Amniotic epithelial cell (primary cell): ENCODE measurements around the gene ZFR2.

Source experiments
- DNase-seq: peaks from one replicate; pipeline ENCODE4 v3.0.0-alpha.2; 2010; ENCODE audit warnings: low read depth

The ZFR2 gene

GRCh38 chr19:3813473-3814392, 55.1 kb downstream of the ZFR2 start:
- no peak for DNase-seq

- no peak for DNase-seq
These were observed 58.0 kb downstream of the ZFR2 start for GRCh38 chr19:3810708-3811355.

- DNase-seq: no peak
These were observed 58.7 kb downstream of the ZFR2 start for GRCh38 chr19:3809881-3810707.

- no peak for DNase-seq
These were observed 60.3 kb downstream of the ZFR2 start for GRCh38 chr19:3808420-3809143.

DNA sequence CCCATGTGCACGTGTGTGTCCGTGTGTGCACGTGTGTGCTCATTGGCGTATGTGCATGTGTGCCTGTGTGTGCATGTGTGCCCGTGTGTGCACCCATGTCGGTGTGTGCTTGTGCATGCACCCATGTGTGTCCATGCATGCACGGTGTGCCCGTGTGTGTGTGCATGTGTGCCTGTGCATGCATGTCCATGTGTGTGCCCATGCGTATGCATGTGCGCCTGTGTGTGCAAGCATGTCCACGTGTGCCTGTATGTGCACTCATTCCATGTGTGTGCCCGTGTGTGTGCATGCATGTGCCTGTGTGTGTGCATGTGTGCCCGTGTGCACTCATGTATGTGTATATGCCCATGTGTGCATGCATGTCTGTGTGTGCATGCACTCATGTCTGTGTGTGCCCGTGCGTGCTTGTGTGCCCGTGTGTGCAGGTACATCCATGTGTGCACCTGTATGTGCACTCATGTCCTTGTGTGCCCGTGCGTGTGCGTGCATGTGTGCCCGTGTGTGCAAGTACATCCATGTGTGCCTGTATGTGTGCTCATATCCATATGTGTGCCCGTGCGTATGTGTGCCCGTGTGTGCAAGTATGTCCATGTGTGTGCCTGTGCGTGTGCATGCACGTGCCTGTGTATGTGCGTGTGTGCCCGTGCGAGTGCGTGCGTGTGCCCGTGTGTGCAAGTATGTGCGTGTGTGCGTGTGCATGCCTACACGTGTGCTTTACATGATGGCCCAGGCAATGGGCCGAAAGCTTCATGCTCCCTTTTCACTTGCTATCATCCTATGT, 61.1 kb downstream of the ZFR2 start:
- no peak for DNase-seq

DNA sequence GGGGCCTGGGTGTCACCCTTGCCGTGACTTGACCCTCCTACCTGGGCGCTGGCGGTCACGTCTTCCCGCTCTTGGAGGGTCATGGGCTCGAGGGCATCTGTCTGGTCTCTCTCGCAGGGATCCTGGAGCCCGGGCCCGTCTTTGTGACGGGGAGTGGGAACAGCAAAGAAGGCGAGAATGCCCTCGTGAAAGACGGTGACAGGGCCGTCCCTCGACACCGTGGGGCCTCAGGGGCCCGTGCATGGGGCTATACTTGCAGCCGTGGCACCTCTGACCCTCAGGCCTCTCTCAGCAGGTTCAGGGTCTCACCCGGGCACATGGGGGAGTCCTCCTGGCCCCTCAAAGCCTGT, 61.7 kb downstream of the ZFR2 start:
- no peak for DNase-seq

DNA sequence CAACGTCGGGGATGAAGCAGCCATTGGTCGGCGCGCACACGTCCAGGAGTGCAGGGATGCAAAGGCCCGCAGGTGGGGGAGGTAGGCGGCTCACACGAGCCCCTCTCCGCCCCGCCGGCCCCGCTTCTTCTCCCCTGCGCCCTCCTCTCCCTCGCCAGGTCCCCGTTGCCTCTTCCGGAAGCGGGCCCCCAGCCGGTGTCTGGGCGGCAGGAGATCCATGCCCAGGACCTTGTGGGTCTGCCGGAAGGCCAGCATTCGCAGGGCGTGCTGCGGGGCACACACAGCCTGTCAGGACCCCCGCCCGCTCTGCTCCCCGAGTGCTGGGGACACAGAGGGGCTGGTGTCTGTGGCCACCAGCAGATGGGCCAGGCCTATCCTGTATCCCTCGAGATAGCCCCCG, 63.0 kb downstream of the ZFR2 start:
- DNase-seq: no peak

DNA sequence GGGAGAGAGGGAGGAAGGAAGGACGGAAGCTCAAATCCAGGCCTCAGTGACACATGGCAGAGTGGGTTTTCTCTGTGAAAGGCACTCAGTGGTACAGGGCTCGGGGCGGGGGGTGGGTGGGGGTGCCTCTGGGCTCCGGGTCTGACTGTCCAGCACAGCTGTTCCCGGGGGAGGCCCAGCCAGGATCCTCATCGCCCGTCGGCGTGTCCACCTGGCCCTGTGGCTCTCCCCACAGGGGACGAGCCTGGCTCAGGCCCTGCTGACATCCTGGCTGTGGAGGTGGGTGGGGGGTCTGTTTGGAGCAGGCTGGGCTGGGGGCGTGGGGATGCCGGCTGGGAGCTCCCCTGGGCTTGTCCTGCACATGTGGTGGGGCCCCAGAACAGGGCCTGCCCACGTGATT, 64.4 kb downstream of the ZFR2 start:
- DNase-seq: no peak

DNA sequence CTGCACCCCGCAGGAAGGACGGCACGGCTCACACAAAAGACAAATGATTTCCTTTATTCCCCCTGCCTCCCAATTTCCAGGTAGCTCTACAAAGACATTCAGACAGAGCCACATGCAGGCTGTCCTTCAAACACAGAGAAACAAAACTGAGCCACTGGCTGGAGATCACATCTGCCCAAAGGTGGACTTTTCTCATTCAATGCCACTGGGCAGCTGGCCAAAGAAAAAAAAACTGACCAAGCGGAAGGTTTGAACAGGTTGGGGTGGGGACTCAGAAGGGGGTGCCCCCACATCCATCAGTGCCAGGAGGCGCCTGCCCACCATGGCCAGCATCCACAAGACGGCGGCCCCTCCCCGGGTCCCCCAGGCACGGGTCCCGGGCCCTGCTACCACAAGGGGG, 64.9 kb downstream of the ZFR2 start:
- no peak for DNase-seq

GRCh38 chr19:3803114-3803888, 65.5 kb downstream of the ZFR2 start:
- no peak for DNase-seq

DNA sequence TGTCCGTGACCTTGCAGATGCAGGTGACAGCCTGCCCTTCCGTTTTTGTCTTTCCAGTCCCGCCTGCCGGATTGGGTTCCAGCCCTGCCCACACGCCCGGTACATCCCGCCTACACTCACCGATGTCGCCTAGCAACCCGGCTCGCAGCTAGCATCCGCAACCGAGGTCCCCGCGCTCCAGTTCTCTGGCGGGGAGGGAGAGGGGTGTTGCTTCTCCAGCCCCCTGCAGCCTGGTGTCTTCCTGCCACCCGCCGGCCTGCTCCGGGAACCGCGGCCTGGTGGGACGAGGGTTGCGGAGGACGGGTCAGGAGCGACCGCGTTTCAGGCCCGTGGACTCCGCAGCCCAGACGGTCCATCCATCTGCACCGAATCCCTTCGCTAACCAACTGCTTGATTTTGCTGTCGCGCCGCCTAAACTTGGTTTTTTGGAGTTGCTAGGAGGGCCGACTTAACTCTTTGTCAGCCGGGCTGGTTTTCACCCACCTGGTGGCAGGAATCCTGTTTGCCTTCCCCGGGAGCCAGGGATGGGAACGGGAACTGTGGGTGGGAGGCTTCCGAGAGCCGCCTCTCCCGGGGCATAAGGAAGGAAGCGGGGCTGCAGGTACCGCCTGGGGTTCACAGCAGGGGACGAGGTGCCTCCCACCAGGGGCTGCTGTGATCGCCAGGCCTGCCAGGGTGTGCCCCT, 67.3 kb downstream of the ZFR2 start:
- no peak for DNase-seq

GRCh38 chr19:3800996-3801395, 67.8 kb downstream of the ZFR2 start:
- DNase-seq: no peak

GRCh38 chr19:3798137-3798536, 70.7 kb downstream of the ZFR2 start:
- no peak for DNase-seq

DNA sequence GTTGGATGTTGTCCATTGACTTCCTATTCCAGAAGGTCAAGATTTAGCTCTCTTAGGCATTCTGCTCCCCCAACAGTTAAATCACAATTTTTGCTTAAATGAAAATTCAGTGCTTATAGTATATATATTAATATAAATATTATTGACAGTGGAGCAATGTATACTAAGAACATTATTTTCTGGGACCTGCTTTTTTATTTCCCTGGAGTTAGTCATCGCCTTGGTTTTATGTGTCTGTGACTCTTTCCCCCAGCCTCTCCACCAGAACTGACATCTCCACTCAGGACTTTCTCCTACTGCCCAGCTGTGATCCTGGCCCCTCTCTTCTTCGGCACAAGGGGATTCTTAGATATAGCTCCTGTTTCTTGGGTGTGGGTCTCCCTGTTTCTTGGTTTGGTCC, 72.5 kb downstream of the ZFR2 start:
- no peak for DNase-seq

- DNase-seq: no peak
These were observed 75.0 kb downstream of the ZFR2 start for GRCh38 chr19:3793799-3794198.

DNA sequence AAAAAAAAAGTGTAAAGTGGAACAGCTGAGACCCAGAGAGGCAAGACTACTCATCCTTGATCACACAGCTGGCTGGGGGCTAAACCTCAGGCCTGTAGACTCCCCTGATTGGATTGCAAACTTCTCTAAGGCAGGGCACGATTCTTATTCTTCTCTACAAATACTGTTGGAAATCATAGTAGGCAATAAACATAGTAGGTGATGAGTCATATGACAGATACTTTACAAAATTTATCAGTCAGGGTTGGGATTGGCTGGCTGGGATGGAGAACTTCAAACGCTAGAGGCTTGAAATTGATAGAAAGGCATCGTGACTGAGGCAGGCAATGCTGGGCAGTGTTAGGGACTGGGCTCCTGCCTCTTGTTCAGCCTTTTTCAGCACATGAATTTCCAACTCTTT, 76.7 kb downstream of the ZFR2 start:
- DNase-seq: no peak

GRCh38 chr19:3790941-3791340, 77.9 kb downstream of the ZFR2 start:
- DNase-seq: no peak

GRCh38 chr19:3790209-3790734, 78.6 kb downstream of the ZFR2 start:
- no peak for DNase-seq

DNA sequence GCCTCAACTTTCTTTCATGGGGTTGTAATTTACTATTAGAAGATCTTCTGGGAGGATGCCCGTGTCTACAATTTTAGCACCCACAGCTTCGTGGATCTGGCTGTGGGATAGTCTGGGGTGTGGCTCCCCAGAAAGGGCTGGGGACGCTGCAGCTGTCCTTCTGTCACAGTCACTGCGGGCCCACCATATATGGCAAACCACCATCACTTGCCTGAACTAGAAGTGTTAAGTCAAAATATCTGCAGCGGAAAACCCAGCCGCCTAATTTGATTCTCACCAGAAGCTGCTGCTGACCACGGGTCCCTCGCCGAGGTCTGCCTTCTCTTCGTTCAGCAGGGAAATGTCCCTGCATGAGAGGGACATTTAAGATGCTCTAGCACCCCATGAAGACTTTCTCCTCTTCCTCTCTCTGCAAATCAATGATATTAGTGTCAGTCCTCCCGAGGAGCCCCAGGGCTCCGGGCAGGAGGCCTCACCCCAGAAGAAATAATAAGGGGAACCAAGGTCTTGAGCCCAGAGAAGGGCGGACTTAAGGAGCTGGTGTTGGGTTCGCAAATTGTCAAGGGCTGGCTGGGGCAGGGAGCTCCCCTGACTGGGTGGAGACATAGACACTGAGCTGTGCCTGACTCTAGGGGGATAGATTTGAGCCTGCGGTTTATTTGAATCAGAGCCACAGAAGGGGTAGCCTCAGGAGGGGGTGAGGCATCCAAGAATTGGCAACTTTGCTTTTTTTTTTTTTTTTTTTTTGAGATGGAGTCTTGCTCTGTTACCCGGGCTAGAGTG, 79.7 kb downstream of the ZFR2 start:
- DNase-seq: no peak
